Measurements from ENCODE around the gene PCDH12.
A peak's percentile ranks its signal among the peaks of the same experiment; 100 is the strongest.

Gene PCDH12

GRCh38 chr5:141997358-141997960, 39.5 kb upstream of the PCDH12 start:
- no peak overlapping the region for H3K4me3 ChIP-seq (replicated peaks in 1 of 2; ENCODE audit: low read depth in 2 of 2, low read length in 2 of 2)
- no peak for TF ChIP-seq CTCF (IDR thresholded peaks at IDR 0.05; ENCODE audit: low read depth, low read length)
- no peak for DNase-seq (ENCODE audit: low read depth in 2 of 2)

GRCh38 chr5:141995656-141996055, 37.7 kb upstream of the PCDH12 start:
- H3K4me3 ChIP-seq (replicated peaks in 1 of 2; ENCODE audit: low read depth in 2 of 2, low read length in 2 of 2): no peak overlapping the region
- DNase-seq (ENCODE audit: low read depth in 2 of 2): no peak
- TF ChIP-seq CTCF (IDR thresholded peaks at IDR 0.05; ENCODE audit: low read depth, low read length): no peak

- TF ChIP-seq CTCF (IDR thresholded peaks at IDR 0.05; ENCODE audit: low read depth, low read length): no peak
- no peak for DNase-seq (ENCODE audit: low read depth in 2 of 2)
- H3K4me3 ChIP-seq (replicated peaks in 1 of 2; ENCODE audit: low read depth in 2 of 2, low read length in 2 of 2): no peak overlapping the region
Measured at GRCh38 chr5:141994511-141995136, 36.6 kb upstream of the PCDH12 start.

- TF ChIP-seq CTCF (IDR thresholded peaks at IDR 0.05; ENCODE audit: low read depth, low read length): peak; percentile 61
Measured at GRCh38 chr5:141992349-141992963, 34.5 kb upstream of the PCDH12 start.

GRCh38 chr5:141989720-141990119, 31.7 kb upstream of the PCDH12 start:
- DNase-seq (ENCODE audit: low read depth in 2 of 2): no peak
- no peak overlapping the region for H3K4me3 ChIP-seq (replicated peaks in 1 of 2; ENCODE audit: low read depth in 2 of 2, low read length in 2 of 2)
- TF ChIP-seq CTCF (IDR thresholded peaks at IDR 0.05; ENCODE audit: low read depth, low read length): no peak

More at GRCh38 chr5:141992349-141992963, 34.5 kb upstream of the PCDH12 start:
- DNase-seq (ENCODE audit: low read depth in 2 of 2): peak; percentile 74 to 78
- H3K4me3 ChIP-seq (replicated peaks in 1 of 2; ENCODE audit: low read depth in 2 of 2, low read length in 2 of 2): no peak overlapping the region

- TF ChIP-seq CTCF (IDR thresholded peaks at IDR 0.05; ENCODE audit: low read depth, low read length): no peak
- H3K4me3 ChIP-seq (replicated peaks in 1 of 2; ENCODE audit: low read depth in 2 of 2, low read length in 2 of 2): no peak overlapping the region
- no peak for DNase-seq (ENCODE audit: low read depth in 2 of 2)
Measured at GRCh38 chr5:141986072-141986471, 28.1 kb upstream of the PCDH12 start.

Measured in cardiac fibroblast (primary cell).